RWPE2 (cell line): ENCODE measurements around the gene CCDC85A.

Experiments used
- ATAC-seq: fragments of 200-7000 bp; cut with Tn5 transposase; 3 replicates; pipeline ENCODE4 v1.9.1; 2021; ENCODE audit warnings: low read depth
- DNase-seq: peaks from one replicate; pipeline ENCODE4 v3.0.0-alpha.2; 2020; ENCODE audit warnings: low spot score
- H3K27ac ChIP-seq: fragments of 450-650 bp; 2 replicates; pipeline ENCODE4 v1.5.1; 2017; ENCODE audit warnings: mild to moderate bottlenecking; ENCODE audit not compliant: poor library complexity, severe bottlenecking
- H3K27me3 ChIP-seq: fragments of 250-450 bp; sonication (Bioruptor Pico); 2 replicates; pipeline ENCODE4 v1.5.1; 2021; ENCODE audit warnings: mild to moderate bottlenecking, moderate library complexity; ENCODE audit not compliant: insufficient read depth, poor library complexity, severe bottlenecking
- H3K36me3 ChIP-seq: fragments of 250-450 bp; sonication (Bioruptor Pico); 2 replicates; pipeline ENCODE4 v1.5.1; 2020; ENCODE audit warnings: low read depth, mild to moderate bottlenecking, moderate library complexity
- H3K4me1 ChIP-seq: fragments of 250-450 bp; sonication (Bioruptor Pico); 2 replicates; pipeline ENCODE4 v1.5.1; 2021; ENCODE audit warnings: mild to moderate bottlenecking, moderate library complexity; ENCODE audit not compliant: insufficient read depth, poor library complexity, severe bottlenecking
- H3K4me3 ChIP-seq: fragments of 250-450 bp; sonication (Bioruptor Pico); 2 replicates; pipeline ENCODE4 v1.5.1; 2021; ENCODE audit warnings: mild to moderate bottlenecking, moderate library complexity; ENCODE audit not compliant: severe bottlenecking
- H3K9me3 ChIP-seq: fragments of 250-450 bp; sonication (Bioruptor Pico); 2 replicates; pipeline ENCODE4 v1.5.1; 2021; ENCODE audit warnings: mild to moderate bottlenecking, moderate library complexity; ENCODE audit not compliant: severe bottlenecking
- CTCF ChIP-seq: fragments of 450-650 bp; IDR thresholded peaks from one replicate; pipeline ENCODE4 v1.5.1; 2017; ENCODE audit warnings: mild to moderate bottlenecking, moderate library complexity; ENCODE audit not compliant: poor library complexity, severe bottlenecking

CCDC85A gene

GRCh38 chr2:56170504-56170903 is 13.3 kb upstream of the CCDC85A start:
- no peaks in the 10 kb centered on the region for H3K9me3 ChIP-seq
- no peak overlapping the region for H3K4me3 ChIP-seq
- DNase-seq (no peak), ATAC-seq (no peak)
- no peaks in the 10 kb centered on the region for H3K4me1 ChIP-seq
- H3K36me3 ChIP-seq = no peaks in the 10 kb centered on the region
- no peak overlapping the region for H3K27ac ChIP-seq
- no peak for TF ChIP-seq CTCF
- no peaks in the 10 kb centered on the region for H3K27me3 ChIP-seq

GRCh38 chr2:56170988-56171387 is 12.8 kb upstream of the CCDC85A start:
- ATAC-seq (no peak), DNase-seq (no peak)
- Histone ChIP-seq H3K9me3 (no peaks in the 10 kb centered on the region), H3K36me3 (no peaks in the 10 kb centered on the region), H3K4me3 (no peak overlapping the region), H3K27me3 (no peaks in the 10 kb centered on the region), H3K27ac (no peak overlapping the region), H3K4me1 (no peaks in the 10 kb centered on the region)
- no peak for TF ChIP-seq CTCF

GRCh38 chr2:56175779-56176178 is 8.0 kb upstream of the CCDC85A start:
- peaks cover 13% of the 10 kb centered on the region for H3K27me3 ChIP-seq
- no peak overlapping the region for H3K4me3 ChIP-seq
- TF ChIP-seq CTCF = no peak
- H3K4me1 ChIP-seq = no peaks in the 10 kb centered on the region
- no peaks in the 10 kb centered on the region for H3K9me3 ChIP-seq
- DNase-seq (no peak), ATAC-seq (no peak)
- no peak overlapping the region for H3K27ac ChIP-seq
- no peaks in the 10 kb centered on the region for H3K36me3 ChIP-seq

DNA sequence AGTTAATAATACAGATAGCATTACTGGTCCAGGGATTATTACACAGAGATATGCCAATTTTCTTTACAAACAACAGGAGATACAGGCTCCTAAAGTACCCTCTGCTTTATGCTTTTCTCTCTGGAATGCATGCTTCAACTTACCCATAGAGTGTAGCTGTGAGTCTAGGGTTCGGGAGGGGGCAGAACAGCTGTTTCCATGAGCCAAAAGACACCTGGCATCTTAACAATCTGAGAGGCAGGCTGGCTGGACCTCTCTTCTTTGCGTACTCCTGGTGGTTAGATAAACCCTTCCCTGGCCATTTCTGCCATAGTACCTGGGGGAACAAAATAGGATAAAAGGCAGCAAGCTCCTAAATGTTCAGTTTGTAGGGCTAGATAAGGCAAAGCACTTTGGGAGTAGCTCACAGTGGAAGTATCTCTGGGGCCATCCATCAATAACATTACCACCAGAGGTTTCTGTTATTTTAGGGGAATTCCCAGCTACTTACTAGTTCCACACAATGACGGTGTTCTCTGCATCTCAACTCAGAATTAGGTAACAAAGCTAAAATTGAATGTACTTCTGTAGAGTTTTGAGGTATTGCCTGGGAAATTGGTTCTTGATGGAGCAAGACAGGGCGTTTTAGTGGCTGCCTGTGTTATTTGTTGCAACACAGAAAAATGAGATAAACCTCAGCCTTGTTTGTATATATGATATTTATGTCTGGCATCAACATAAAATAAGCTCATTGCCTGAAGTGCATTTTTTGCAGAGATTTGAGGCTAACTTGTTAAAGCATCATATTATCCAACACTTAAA is 6.2 kb upstream of the CCDC85A start:
- H3K36me3 ChIP-seq = no peaks in the 10 kb centered on the region
- H3K9me3 ChIP-seq = no peaks in the 10 kb centered on the region
- no peak for DNase-seq
- TF ChIP-seq CTCF = no peak
- H3K4me1 ChIP-seq = no peaks in the 10 kb centered on the region
- H3K27me3 ChIP-seq = peaks cover 16% of the 10 kb centered on the region
- no peak overlapping the region for H3K4me3 ChIP-seq
- no peak overlapping the region for H3K27ac ChIP-seq
- no peak; the same call in 2 of the 3 replicates for ATAC-seq

GRCh38 chr2:56179931-56180330 is 3.9 kb upstream of the CCDC85A start:
- H3K4me3 ChIP-seq = no peak overlapping the region
- no peaks in the 10 kb centered on the region for H3K9me3 ChIP-seq
- no peak for DNase-seq
- H3K27ac ChIP-seq = no peak overlapping the region
- no peaks in the 10 kb centered on the region for H3K4me1 ChIP-seq
- no peak for ATAC-seq
- H3K27me3 ChIP-seq = peaks cover 32% of the 10 kb centered on the region
- no peaks in the 10 kb centered on the region for H3K36me3 ChIP-seq
- TF ChIP-seq CTCF = no peak
